Activated T-cell treated with anti-CD3 and anti-CD28 coated beads for 24 hours (primary cell): ENCODE data around the gene NPW.

Source experiments
- DNase-seq: peaks from one replicate; pipeline ENCODE4 v3.0.0-alpha.2; 2020; ENCODE audit warnings: low read depth

The NPW gene

GRCh38 chr16:2054543-2055245, 35.1 kb downstream of the NPW start:
- no peak for DNase-seq

GRCh38 chr16:2056077-2056476, 36.5 kb downstream of the NPW start:
- DNase-seq: no peak

GRCh38 chr16:2056681-2057407, 37.3 kb downstream of the NPW start:
- no peak for DNase-seq

GRCh38 chr16:2057438-2057837, 37.9 kb downstream of the NPW start:
- no peak for DNase-seq

- no peak for DNase-seq
Observed at GRCh38 chr16:2058420-2058819, 38.8 kb downstream of the NPW start.

GRCh38 chr16:2058872-2059271, 39.3 kb downstream of the NPW start:
- DNase-seq: no peak

- no peak for DNase-seq
Observed at GRCh38 chr16:2060346-2060745, 40.8 kb downstream of the NPW start.

- no peak for DNase-seq
Observed at GRCh38 chr16:2061023-2061422, 41.4 kb downstream of the NPW start.

GRCh38 chr16:2061526-2061925, 41.9 kb downstream of the NPW start:
- no peak for DNase-seq

GRCh38 chr16:2062801-2063200, 43.2 kb downstream of the NPW start:
- no peak for DNase-seq

- DNase-seq: no peak
Observed at GRCh38 chr16:2063861-2064260, 44.3 kb downstream of the NPW start.

GRCh38 chr16:2064368-2064945, 44.9 kb downstream of the NPW start:
- DNase-seq: no peak

GRCh38 chr16:2066139-2066538, 46.6 kb downstream of the NPW start:
- no peak for DNase-seq
